HG03354 (cell line): ENCODE results near the gene NRG3.

Experiments used
- ATAC-seq: cut with Tn5 transposase; IDR thresholded peaks from one replicate; pipeline ENCODE4 v1.9.1; 2021; ENCODE audit warnings: mild to moderate bottlenecking; ENCODE audit not compliant: unreplicated experiment, poor library complexity, severe bottlenecking

NRG3 gene

DNA sequence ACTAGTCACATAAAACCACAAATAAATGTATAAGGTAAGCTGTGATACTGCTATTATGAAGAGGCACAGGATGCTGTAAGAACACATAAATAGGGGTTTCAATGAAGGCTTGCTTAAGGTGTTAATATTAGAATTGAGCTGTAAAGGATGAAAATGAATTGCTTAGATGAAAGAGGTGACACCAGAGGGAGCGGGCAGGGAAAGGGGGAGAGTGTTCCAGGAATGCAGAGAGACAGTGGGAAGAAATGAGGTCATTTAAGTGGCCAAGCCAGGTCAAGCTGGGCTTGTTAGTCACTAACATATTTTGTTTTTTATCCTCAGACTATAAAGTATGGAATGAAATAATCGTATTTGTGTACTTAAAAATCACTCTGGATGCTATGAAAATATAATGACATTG, 193.5 kb downstream of the NRG3 start:
- ATAC-seq, result no peak

DNA sequence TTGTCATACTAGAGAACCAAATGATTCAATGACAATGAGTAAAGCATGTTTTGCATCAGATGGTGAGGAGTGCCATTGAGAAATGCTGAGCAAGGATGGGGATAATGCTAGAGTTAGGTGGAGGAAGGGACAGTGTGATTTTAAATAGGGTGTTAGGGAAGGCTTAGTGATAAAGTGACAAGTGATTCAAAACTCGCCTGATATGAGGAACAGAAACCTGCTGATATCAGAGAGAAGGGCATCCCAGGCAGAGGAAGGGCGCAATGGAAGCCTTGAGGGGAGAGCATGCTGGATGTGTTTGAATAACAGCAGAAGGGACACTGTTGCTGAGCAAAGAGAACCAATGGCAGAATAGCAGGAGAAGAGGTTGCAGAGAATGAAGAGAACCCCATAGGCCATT, 196.2 kb downstream of the NRG3 start:
- ATAC-seq, result no peak

DNA sequence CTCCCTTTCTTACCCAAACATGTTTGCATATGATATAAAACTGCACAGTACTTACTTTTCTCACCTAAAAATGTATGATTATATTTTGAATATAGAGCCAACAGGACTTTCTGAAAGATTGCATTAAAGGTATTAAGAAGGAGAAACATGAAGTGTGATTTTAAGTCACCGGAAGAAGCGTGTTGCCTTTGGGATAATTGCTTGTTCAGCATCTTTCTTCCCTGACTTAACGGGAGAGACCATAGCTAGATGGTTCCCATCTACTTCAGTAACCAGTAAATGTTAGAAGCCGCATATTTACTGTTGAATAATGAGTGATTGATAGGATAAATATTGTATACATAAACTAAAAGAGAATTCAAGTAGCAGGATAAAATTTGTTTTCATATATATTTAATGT, 197.1 kb downstream of the NRG3 start:
- ATAC-seq, result no peak

DNA sequence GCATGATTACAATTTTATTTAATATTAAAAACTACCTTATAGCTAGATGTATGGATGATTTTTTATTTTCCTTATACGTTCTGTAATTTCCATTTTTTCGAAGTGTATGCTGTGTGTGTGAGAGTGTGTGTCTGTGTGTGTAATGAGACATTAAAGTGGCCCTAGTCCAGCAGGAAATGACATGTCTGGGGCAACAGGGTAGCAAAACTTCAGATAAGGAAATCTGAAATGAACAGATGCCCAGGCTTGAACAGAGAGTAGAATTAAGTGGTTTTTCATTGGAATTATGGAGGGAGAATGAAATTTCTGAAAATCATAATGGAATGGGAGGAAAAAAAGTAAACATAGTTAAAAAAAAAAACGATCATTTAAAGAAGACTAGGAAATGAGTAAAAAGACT, 200.6 kb downstream of the NRG3 start:
- no peak for ATAC-seq

DNA sequence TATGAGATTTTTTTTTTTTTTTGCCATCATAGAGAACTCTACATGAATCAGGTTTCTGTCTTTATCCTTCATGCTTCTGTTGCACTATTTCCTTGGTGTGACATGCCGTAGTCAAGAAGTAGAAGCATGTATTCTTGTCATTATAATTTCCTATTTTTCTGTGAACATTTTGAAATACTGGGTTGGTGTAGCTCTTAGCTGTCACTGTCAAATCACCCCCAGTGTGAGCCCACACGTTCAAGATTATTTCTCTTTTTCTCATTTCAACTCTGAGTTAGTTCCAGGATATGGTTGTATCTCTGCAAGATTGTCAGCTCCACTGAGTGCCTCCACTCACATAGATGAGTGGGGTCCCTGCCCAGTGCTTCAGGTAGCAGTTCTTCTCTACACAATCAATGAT, 209.5 kb downstream of the NRG3 start:
- ATAC-seq, result no peak

DNA sequence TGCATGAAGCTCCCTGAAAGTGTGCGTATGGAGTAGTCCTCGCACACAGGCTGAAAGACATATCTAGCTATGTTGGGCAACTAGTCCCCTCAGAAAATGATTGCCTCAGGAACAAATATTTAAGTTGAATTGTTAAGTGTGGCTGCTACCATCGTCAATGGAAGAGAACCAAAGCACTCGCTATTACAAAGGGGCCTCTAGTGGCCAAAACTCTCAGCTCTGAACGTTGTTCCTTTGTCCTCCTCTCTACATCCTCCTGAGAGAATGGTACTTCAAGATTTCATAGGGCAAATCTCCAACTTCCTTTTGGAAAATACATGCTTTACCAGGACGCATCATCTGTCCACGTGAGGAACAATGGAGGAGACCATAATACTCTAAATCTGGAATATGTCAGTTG, 209.9 kb downstream of the NRG3 start:
- no peak for ATAC-seq

DNA sequence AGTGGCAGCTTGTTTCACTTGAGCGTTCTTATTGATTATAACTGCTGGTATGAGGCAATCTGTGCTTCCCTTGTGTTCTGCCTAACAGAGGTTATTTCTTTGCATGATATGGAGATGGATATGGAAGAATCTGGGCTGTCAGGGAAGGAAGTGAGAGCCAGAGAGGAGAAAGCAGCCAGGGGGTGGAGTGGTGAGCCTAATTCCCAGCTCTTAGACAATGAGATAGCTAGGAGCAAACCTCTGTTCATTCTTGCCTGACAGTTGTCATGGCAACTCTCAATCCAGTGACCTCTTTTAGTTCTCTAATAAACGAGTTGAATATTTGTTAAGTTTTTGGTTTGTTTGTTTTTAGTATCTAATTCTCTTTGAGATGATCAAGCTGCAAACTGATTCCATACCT, 214.3 kb downstream of the NRG3 start:
- ATAC-seq, result no peak

DNA sequence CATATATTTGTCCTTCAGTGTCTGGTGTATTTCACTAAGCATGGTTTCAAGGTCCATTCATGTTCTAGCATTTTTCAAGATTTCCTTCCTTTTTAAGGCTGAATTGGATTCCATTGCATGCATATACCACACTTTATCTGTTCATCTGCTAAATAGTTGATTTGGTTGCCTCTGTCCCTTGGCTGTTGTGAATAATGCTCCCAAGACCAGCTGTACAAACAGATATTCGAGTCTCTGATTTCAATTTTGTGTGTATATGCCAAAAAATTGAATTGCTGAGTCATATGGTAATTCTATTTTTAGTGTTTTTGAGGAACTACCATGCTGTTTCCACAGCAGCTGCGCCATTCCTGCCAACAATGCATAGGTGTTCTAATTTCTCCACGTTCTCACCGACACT, 216.4 kb downstream of the NRG3 start:
- ATAC-seq, result no peak

DNA sequence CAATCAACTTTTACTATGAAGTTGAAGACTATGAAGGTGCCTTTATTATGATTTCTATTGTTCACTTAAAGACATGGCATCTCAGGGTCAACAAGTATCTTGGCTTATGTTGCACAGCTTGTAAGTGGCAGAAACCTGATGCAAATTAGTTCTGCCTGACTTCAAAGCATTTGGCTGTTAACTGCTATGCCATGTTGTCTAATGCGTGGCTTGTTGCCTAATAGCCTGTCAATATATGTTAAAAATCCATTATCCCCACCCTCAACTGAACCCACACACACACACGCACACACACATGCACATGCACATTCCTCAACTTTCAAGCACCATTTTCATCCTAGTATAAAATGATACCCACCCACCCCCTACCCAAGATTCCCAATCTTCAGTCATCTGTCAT, 217.1 kb downstream of the NRG3 start:
- no peak for ATAC-seq

DNA sequence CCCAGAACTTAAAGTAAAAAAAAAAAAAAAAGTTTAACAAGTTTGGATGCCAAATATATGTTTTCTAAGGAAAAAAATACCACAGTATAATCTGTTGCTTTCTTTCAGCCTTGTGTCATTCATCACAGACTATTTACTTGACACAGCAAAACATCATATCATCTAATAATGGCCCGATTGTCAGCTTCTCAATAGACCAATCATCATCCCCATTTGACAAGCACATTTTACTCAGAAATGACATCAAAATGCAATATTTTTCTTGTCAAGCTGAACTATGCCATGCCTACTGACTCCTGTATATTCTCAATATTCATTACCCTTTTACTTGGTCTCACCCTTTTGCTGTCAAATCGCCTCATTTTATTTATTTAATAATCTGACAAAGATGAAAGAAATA, 249.7 kb downstream of the NRG3 start:
- ATAC-seq, result no peak

DNA sequence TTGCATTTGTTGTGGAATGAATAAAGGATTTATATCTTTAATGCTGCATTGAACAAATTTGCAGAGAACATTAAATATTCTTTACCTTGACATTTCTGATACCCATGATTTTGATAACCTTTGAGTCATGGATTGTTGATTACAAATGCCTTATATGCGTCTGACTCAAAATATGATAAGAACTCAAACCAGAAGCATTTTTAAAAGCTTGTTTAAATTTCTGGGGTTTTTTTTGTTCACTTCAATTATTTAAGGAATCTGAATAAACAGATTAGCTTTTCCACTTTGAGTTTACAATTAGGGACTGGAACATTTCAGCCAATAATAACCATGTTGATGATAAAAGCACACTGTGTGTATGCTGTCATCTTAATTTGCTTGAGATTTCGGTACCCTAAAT, 253.5 kb downstream of the NRG3 start:
- ATAC-seq, result no peak

DNA sequence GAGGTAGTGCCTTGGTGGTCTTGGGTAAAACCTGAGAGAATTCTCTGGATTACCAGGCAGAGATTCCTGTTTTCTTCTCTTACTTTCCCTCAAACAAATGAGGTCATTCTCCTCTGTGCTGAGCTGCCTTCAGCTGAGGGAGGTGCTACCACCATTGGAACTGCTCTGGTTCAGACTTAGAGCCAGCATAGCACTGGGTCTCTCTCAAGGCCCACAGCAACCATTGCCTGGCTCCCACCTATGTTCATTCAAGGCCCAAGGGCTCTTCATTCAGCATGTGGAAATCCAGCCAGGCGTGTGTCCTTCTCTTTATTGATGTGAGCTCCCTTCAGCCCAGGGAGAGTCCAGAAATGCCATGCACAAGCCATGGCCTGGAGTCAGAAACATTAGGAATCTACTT, 261.1 kb downstream of the NRG3 start:
- no peak for ATAC-seq

DNA sequence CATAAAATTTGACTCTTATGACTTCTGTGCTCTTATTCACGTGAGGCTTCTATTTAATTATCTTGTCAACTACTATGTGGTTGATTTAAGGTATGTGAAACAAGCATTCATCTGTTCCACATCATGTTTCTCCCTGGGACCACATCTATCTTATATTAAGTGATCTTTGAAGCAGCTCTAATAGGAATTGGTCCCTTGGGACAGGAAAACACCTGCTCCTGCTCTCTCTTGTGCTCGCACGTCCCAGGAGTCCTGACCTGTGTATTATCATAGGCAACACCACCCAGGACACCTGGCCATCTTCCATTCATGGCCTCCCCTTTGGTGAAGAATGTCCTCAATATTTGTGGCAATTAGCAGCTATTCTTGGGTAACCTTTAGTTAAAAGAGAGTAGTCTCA, 269.2 kb downstream of the NRG3 start:
- ATAC-seq, result no peak

DNA sequence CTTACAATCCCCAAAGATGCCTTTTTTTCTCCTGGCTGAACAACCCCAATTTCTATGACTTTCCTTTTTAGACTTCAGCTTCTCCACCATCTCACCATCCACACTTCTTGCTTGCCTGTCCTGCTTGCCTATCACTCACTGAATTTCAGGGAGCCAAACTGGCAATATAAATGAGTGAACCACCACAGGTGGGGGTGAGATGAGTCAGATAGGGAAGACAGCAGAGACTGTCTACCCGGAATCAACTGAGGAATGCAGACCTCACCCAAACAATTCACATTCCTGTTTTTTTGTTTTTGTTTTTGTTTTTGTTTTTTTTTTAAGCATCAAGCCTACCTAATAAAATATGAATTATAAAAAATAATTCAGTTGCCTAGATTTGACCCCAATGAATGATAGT, 273.8 kb downstream of the NRG3 start:
- no peak for ATAC-seq

DNA sequence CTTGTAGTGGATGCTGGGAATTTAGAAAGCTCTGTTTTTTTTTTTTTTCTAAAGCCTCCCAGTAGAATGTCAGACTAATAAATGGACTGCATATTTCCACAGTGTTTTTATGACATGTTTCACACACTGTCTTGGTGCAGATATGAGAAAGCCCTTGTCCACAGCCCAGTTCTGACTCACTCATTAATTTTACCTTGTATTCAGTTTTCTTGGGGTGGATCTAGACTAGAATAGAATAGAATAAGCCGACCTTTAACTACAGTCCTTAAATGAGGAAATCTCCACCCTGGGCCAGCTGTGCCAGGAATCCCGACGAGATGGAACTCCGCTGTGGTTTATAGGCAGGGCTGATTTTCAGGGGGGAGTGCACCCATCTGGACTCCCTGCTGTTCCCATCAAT, 274.7 kb downstream of the NRG3 start:
- no peak for ATAC-seq

DNA sequence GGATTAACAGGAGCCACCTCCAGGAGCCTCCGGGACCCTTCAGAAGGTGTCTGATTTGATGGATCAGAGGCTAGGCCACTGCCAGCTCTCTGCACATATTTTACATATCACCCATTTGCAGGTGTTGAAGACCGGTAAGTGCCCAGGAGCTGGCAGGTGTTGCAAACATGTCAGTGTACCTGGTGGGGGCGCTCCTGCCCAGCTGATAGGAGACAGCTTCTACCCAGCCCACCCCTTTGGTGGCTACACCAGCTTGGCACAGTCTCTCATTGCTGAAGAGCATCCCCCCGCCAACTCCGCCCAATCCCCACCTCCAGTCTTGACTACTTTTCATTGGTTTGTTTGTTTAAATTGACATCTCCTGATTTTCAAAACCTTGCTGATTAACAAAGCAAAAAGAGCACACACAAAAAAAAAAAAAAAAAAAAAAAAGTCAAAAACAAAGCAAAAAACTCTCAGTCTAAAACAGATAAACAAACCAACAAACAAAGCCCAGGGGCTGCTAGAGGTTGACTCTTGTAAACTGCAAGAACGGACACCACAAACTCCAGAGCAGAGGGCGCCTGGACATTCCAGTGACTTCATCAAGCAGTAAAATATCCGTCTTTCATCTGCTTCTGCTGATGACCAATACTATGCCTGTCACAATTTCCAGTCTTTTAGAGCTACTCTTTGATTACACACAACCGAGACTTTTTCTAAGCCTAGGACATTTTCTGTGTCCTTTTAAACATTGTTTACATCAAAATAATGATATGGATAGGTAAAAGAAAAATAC, 275.3 kb downstream of the NRG3 start:
- ATAC-seq, result no peak

DNA sequence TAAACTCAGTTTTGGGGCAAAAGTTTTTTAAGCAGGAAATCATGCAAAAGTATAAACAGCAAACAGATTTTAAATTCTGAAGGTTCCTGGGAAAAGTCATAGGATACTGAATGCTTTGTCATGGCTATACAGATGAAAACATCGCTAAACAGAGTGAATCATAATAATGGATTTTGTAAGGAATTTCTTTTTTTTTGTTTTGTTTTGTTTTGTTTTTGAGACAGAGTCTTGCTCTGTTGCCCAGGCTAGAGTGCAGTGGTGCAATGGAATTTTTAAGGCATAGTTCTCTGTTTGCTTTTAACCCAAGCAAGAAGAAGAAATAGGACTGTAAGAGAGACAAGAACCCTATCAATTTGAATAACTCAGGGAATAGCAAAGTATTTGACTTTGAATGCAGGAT, 285.3 kb downstream of the NRG3 start:
- ATAC-seq, result no peak

DNA sequence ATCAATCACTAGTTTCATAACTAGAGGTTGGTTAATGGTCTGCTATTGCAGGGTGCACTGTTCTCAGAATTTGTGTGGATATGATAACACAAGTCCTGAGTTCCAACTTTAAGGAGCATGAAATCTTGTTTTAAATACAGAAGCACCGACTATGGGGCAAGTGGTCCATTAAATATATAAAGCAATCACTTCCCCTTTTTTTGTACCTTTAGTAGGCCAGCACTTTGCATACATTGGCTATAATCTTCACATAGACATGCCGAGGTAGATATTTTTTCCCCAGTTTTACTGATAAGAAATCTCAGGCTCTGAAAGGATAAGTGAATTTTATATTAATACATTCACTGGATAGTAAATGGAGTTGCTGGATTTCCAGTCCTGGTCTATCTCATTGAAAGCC, 286.3 kb downstream of the NRG3 start:
- ATAC-seq, result no peak

DNA sequence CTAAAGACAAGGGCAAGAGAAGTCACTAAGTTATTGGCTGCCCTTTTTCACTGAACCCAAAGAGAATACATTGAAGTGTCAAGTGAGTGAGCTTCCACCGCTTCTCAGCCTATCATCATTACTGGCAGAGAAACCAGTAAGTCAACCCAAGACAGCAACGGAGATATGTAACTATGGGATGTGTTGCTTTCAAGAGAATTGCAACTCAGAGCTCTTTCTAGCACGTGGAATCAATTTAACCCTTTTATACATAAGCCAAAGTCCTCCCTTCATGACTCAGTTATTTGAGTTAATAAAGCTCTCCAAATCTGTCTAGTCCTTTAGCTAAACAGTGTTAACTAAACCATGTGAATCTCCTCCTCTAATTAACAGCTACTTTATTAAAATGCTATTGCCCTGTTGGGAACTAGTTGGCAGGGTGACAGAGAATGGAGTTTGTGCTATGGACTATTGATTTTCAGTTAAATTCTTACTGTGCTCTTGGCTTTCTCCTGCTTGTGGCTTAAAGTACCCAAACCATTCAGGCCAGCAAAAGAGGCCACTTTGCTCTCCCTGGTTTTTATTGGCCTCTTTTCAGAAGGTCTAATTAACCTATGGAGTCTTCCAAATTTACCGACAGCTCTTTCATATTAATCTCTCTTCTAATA, 287.7 kb downstream of the NRG3 start:
- ATAC-seq, result no peak

DNA sequence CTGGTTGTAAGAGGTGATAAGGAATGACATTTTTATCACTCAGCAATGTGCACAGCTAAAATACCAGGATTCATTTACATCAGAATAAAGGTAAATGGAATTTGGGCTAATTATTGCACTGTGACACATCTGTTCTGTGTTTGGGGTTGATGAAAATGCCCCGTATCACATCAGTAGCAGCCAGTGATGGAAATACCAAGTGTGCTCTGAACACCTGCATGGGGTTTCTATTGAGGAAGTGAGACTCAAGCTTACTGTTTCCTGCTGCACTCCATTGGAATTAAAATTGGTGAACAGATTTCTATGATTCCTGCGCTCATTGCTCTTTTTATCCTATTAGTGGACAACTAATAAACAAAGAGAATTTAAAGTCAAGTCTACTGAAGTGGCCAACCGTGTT, 296.9 kb downstream of the NRG3 start:
- no peak for ATAC-seq

DNA sequence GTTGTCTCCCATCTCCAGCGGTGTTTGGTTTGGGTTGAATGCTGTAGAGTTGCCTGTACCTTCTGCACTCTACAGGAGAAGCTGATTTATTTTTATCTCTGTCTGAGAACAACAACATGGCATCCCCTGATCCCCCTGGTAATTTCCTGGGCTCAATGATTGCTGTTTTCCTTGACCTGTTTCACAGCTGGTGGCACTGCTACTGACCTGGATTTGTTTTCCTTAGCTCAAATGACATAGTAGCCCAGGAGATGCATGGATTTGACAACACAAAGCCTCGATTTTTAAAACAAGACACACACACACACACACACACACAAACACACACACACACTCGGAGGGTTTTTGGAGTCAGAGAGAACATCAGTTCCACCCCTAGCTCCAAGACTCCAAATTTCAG, 301.6 kb downstream of the NRG3 start:
- ATAC-seq, result no peak
